CD4-positive, CD25-positive, alpha-beta regulatory T cell (primary cell): ENCODE results near the gene ACACA. TPM values are rescaled to one million over a fixed set of nuclear protein-coding genes. Genes with fewer than 3 reads are reported as not detected.
A peak's percentile ranks its signal among the peaks of the same experiment; 100 is the strongest.

ENCODE experiments used
- ATAC-seq, 2 donors: fragments of 150-1000 bp; cut with Tn5 transposase; one replicate each; pipeline ENCODE4 v1.10.0; 2021; ENCODE audit warnings: low read depth in 2 of 2, moderate number of reproducible peaks in 2 of 2, moderate library complexity in 1 of 2
- DNase-seq, 3 donors: peaks; one replicate each; pipeline versions ENCODE4 v3.0.0 to v3.0.0-alpha.2; 2012 to 2022; ENCODE audit warnings: mixed read lengths in 1 of 3
- H3K27ac ChIP-seq: one replicate; pipeline ENCODE4 v1.7.0; 2013; ENCODE audit warnings: mild to moderate bottlenecking, low read length; ENCODE audit not compliant: insufficient read depth, poor library complexity, severe bottlenecking
- H3K27me3 ChIP-seq: one replicate; pipeline ENCODE4 v1.7.0; 2013; ENCODE audit warnings: low read length; ENCODE audit not compliant: control insufficient read depth, insufficient read depth
- H3K36me3 ChIP-seq: one replicate; pipeline ENCODE4 v1.7.0; 2013; ENCODE audit warnings: mild to moderate bottlenecking, low read length, moderate library complexity; ENCODE audit not compliant: control insufficient read depth, insufficient read depth
- H3K4me1 ChIP-seq: 2 replicates; pipeline ENCODE4 v1.7.0; 2013; ENCODE audit warnings: mild to moderate bottlenecking, low read length; ENCODE audit not compliant: insufficient read depth, control insufficient read depth, poor library complexity, severe bottlenecking
- H3K4me3 ChIP-seq: one replicate; pipeline ENCODE4 v1.7.0; 2013; ENCODE audit warnings: low read depth, mild to moderate bottlenecking, low read length, moderate library complexity
- H3K9me3 ChIP-seq, 2 experiments: 1 replicate in 1 of 2; 2 replicates in 1 of 2; pipeline ENCODE4 v1.7.0; 2013; ENCODE audit warnings: low read length in 2 of 2, mild to moderate bottlenecking in 1 of 2, moderate library complexity in 1 of 2; ENCODE audit not compliant: control insufficient read depth in 2 of 2
- H3K27ac Mint-ChIP-seq, 3 donors: one replicate each; pipeline ENCODE4 v1.8.0; 2020 to 2022; ENCODE audit warnings: mild to moderate bottlenecking in 3 of 3, mixed read lengths in 3 of 3, moderate library complexity in 2 of 3
- H3K27me3 Mint-ChIP-seq: one replicate; pipeline ENCODE4 v1.8.0; 2022; ENCODE audit warnings: mild to moderate bottlenecking, mixed read lengths
- H3K36me3 Mint-ChIP-seq: one replicate; pipeline ENCODE4 v1.8.0; 2020; ENCODE audit warnings: mixed read lengths
- H3K4me1 Mint-ChIP-seq, 4 donors: one replicate each; pipeline ENCODE4 v1.8.0; 2020 to 2022; ENCODE audit warnings: mixed read lengths in 4 of 4, mild to moderate bottlenecking in 1 of 4
- H3K4me3 Mint-ChIP-seq, 4 donors: one replicate each; pipeline ENCODE4 v1.8.0; 2020 to 2022; ENCODE audit warnings: mild to moderate bottlenecking in 4 of 4, mixed read lengths in 4 of 4, moderate library complexity in 3 of 4
- H3K9me3 Mint-ChIP-seq, 7 donors: one replicate each; pipeline ENCODE4 v1.8.0; 2020 to 2022; ENCODE audit warnings: mixed read lengths in 7 of 7, mild to moderate bottlenecking in 3 of 7, moderate library complexity in 2 of 7
- polyA plus RNA-seq, 4 donors: library from polyadenylated mRNA; unstranded; fragments of 300-500 nt; fragmentation: Illumina TruSeq; gene quantifications; one replicate each; pipeline ENCODE4 v1.2.3, GENCODE V29; 2021
- total RNA-seq: library from RNA; stranded (reverse); gene quantifications from one replicate; pipeline ENCODE4 v1.2.3, GENCODE V29; 2022

The ACACA gene
- total and polyA plus RNA-seq, 5 donors from 2014 or later, result 7.4 to 42.9 (median 9.6) TPM

GRCh38 chr17:37265446-37266173 is 141.0 kb downstream of the ACACA start:
- peaks cover 0 to 6% (median 0%) of the 10 kb centered on the region in 4 donors for H3K4me1 Mint-ChIP-seq
- H3K9me3 Mint-ChIP-seq, result peaks cover 0 to 15% (median 3%) of the 10 kb centered on the region in 7 donors
- no peaks in the 10 kb centered on the region for H3K27me3 Mint-ChIP-seq
- peaks cover 17% of the 10 kb centered on the region for H3K36me3 ChIP-seq
- ATAC-seq (no peak), DNase-seq (no peak)
- no peak overlapping the region for H3K27ac Mint-ChIP-seq
- no peak overlapping the region for H3K4me3 Mint-ChIP-seq
- H3K4me1 ChIP-seq, result no peaks in the 10 kb centered on the region
- H3K9me3 ChIP-seq, result peaks cover 6 to 11% of the 10 kb centered on the region in 2 experiments
- no peak overlapping the region for H3K27ac ChIP-seq
- no peak overlapping the region for H3K4me3 ChIP-seq
- no peaks in the 10 kb centered on the region for H3K27me3 ChIP-seq
- peaks cover 62% of the 10 kb centered on the region for H3K36me3 Mint-ChIP-seq

GRCh38 chr17:37261286-37261685 is 145.3 kb downstream of the ACACA start:
- no peaks in the 10 kb centered on the region for H3K27me3 Mint-ChIP-seq
- no peak overlapping the region for H3K4me3 Mint-ChIP-seq

GRCh38 chr17:37259030-37259735 is 147.5 kb downstream of the ACACA start:
- Mint-ChIP-seq H3K36me3 (peaks cover 23% of the 10 kb centered on the region), H3K27ac (no peak overlapping the region), H3K4me1 (no peaks in the 10 kb centered on the region), H3K27me3 (no peaks in the 10 kb centered on the region), H3K4me3 (no peak overlapping the region), H3K9me3 (no peaks in the 10 kb centered on the region)
- Histone ChIP-seq H3K4me3 (no peak overlapping the region), H3K4me1 (no peaks in the 10 kb centered on the region), H3K27me3 (no peaks in the 10 kb centered on the region), H3K36me3 (no peaks in the 10 kb centered on the region), H3K9me3 (no peaks in the 10 kb centered on the region), H3K27ac (no peak overlapping the region)
- no peak for ATAC-seq
- no peak for DNase-seq

More at GRCh38 chr17:37261286-37261685, 145.3 kb downstream of the ACACA start:
- Histone ChIP-seq H3K9me3 (peaks cover 6 to 11% of the 10 kb centered on the region in 2 experiments), H3K4me1 (no peaks in the 10 kb centered on the region), H3K27ac (no peak overlapping the region), H3K27me3 (no peaks in the 10 kb centered on the region), H3K36me3 (peaks cover 12% of the 10 kb centered on the region), H3K4me3 (no peak overlapping the region)
- no peak overlapping the region for H3K27ac Mint-ChIP-seq
- ATAC-seq (no peak), DNase-seq (no peak)
- H3K36me3 Mint-ChIP-seq, result peaks cover 38% of the 10 kb centered on the region
- peaks cover 0 to 10% (median 0%) of the 10 kb centered on the region in 7 donors for H3K9me3 Mint-ChIP-seq
- H3K4me1 Mint-ChIP-seq, result no peaks in the 10 kb centered on the region

GRCh38 chr17:37256627-37257026 is 150.0 kb downstream of the ACACA start:
- Mint-ChIP-seq H3K9me3 (no peaks in the 10 kb centered on the region), H3K27me3 (no peaks in the 10 kb centered on the region), H3K27ac (no peak overlapping the region), H3K36me3 (peaks cover 24% of the 10 kb centered on the region), H3K4me3 (no peak overlapping the region), H3K4me1 (no peaks in the 10 kb centered on the region)
- Histone ChIP-seq H3K27me3 (no peaks in the 10 kb centered on the region), H3K4me3 (no peak overlapping the region), H3K9me3 (no peaks in the 10 kb centered on the region), H3K4me1 (no peaks in the 10 kb centered on the region), H3K36me3 (peaks cover 4% of the 10 kb centered on the region), H3K27ac (no peak overlapping the region)
- ATAC-seq (no peak), DNase-seq (no peak)

- no peaks in the 10 kb centered on the region for H3K27me3 Mint-ChIP-seq
- Histone ChIP-seq H3K4me1 (no peaks in the 10 kb centered on the region), H3K9me3 (no peaks in the 10 kb centered on the region), H3K4me3 (no peak overlapping the region), H3K27me3 (no peaks in the 10 kb centered on the region), H3K27ac (no peak overlapping the region), H3K36me3 (peaks cover 7% of the 10 kb centered on the region)
- H3K9me3 Mint-ChIP-seq, result no peaks in the 10 kb centered on the region
- H3K4me3 Mint-ChIP-seq, result no peak overlapping the region
- DNase-seq, result no peak
- H3K4me1 Mint-ChIP-seq, result peaks cover 0 to 2% (median 0%) of the 10 kb centered on the region in 4 donors
- peaks cover 28% of the 10 kb centered on the region for H3K36me3 Mint-ChIP-seq
- H3K27ac Mint-ChIP-seq, result no peak overlapping the region
- no peak for ATAC-seq
Observed at GRCh38 chr17:37255432-37255831, 151.2 kb downstream of the ACACA start.

GRCh38 chr17:37247825-37248224 is 158.8 kb downstream of the ACACA start:
- no peaks in the 10 kb centered on the region for H3K27me3 ChIP-seq
- no peak overlapping the region for H3K27ac ChIP-seq
- Mint-ChIP-seq H3K27me3 (no peaks in the 10 kb centered on the region), H3K4me1 (peaks cover 0 to 2% (median 0%) of the 10 kb centered on the region in 4 donors), H3K27ac (no peak overlapping the region), H3K9me3 (no peaks in the 10 kb centered on the region), H3K4me3 (no peak overlapping the region), H3K36me3 (peaks cover 55% of the 10 kb centered on the region)
- ATAC-seq (no peak), DNase-seq (no peak)
- no peaks in the 10 kb centered on the region for H3K9me3 ChIP-seq
- H3K4me3 ChIP-seq, result no peak overlapping the region
- peaks cover 40% of the 10 kb centered on the region for H3K36me3 ChIP-seq
- no peaks in the 10 kb centered on the region for H3K4me1 ChIP-seq

GRCh38 chr17:37246085-37246484 is 160.6 kb downstream of the ACACA start:
- peaks cover 47% of the 10 kb centered on the region for H3K36me3 Mint-ChIP-seq
- no peaks in the 10 kb centered on the region for H3K27me3 Mint-ChIP-seq
- H3K27ac Mint-ChIP-seq, result peak overlapping the region in 1 of 3 donors; percentile 2
- peaks cover 40% of the 10 kb centered on the region for H3K36me3 ChIP-seq
- no peak overlapping the region for H3K4me3 ChIP-seq
- H3K4me3 Mint-ChIP-seq, result no peak overlapping the region
- H3K9me3 ChIP-seq, result no peaks in the 10 kb centered on the region
- H3K4me1 ChIP-seq, result no peaks in the 10 kb centered on the region
- H3K9me3 Mint-ChIP-seq, result no peaks in the 10 kb centered on the region
- ATAC-seq (no peak), DNase-seq (no peak)
- H3K27me3 ChIP-seq, result no peaks in the 10 kb centered on the region
- no peaks in the 10 kb centered on the region for H3K4me1 Mint-ChIP-seq
- H3K27ac ChIP-seq, result no peak overlapping the region
